Natural killer cell (primary cell): ENCODE results near the gene TSPAN18. TPM values are rescaled to one million over a fixed set of nuclear protein-coding genes. Genes with fewer than 3 reads are reported as not detected.

ENCODE experiments used
- ATAC-seq, 3 donors: fragments of 150-1000 bp in 2 of 3; fragments of 200-7000 bp in 1 of 3; cut with Tn5 transposase; 1 replicate in 1 of 3; 2 replicates in 2 of 3; pipeline ENCODE4 v1.10.0; 2021; ENCODE audit warnings: mild to moderate bottlenecking in 2 of 3, moderate library complexity in 2 of 3
- DNase-seq, 2 donors: peaks; one replicate each; pipeline versions ENCODE4 v3.0.0 to v3.0.0-alpha.2; 2013 to 2021; ENCODE audit warnings: mixed read lengths in 1 of 2
- H3K27ac ChIP-seq: one replicate; pipeline ENCODE4 v1.5.1; 2013; ENCODE audit warnings: mild to moderate bottlenecking, low read length
- H3K27me3 ChIP-seq: one replicate; pipeline ENCODE4 v1.6.1; 2013; ENCODE audit warnings: low read length; ENCODE audit not compliant: control insufficient read depth, insufficient read depth
- H3K36me3 ChIP-seq: one replicate; pipeline ENCODE4 v1.6.1; 2013; ENCODE audit warnings: low read length; ENCODE audit not compliant: control insufficient read depth, insufficient read depth
- H3K4me1 ChIP-seq: one replicate; pipeline ENCODE4 v1.6.1; 2013; ENCODE audit warnings: low read length; ENCODE audit not compliant: control insufficient read depth, insufficient read depth
- H3K4me3 ChIP-seq: one replicate; pipeline ENCODE4 v1.5.1; 2013; ENCODE audit warnings: low read length
- H3K9me3 ChIP-seq: one replicate; pipeline ENCODE4 v1.6.1; 2013; ENCODE audit warnings: low read length; ENCODE audit not compliant: control insufficient read depth, insufficient read depth
- H3K27ac Mint-ChIP-seq, 2 donors: one replicate each; pipeline ENCODE4 v1.8.0; 2022; ENCODE audit warnings: mild to moderate bottlenecking in 2 of 2, mixed read lengths in 2 of 2, moderate library complexity in 1 of 2
- H3K27me3 Mint-ChIP-seq, 2 donors: one replicate each; pipeline ENCODE4 v1.8.0; 2022; ENCODE audit warnings: low read depth in 2 of 2, mixed read lengths in 2 of 2
- H3K36me3 Mint-ChIP-seq: one replicate; pipeline ENCODE4 v1.8.0; 2022; ENCODE audit warnings: mixed read lengths
- H3K4me1 Mint-ChIP-seq, 2 donors: one replicate each; pipeline ENCODE4 v1.8.0; 2022; ENCODE audit warnings: mixed read lengths in 2 of 2
- H3K4me3 Mint-ChIP-seq: one replicate; pipeline ENCODE4 v1.8.0; 2022; ENCODE audit warnings: mild to moderate bottlenecking, moderate library complexity, mixed read lengths
- H3K9me3 Mint-ChIP-seq, 2 donors: one replicate each; pipeline ENCODE4 v1.8.0; 2022; ENCODE audit warnings: mixed read lengths in 2 of 2
- WGBS: methylation state at CpG from one replicate; pipeline ENCODE4 v1.1.7; 2013; ENCODE audit warnings: missing lambda C conversion rate; ENCODE audit not compliant: insufficient coverage; 5-methylcytosine and 5-hydroxymethylcytosine counted together
- intact Hi-C: fragments of 100-400 bp; cut with micrococcal nuclease; formaldehyde crosslinking; loops from one replicate; pipeline ENCODE4 v1.14.2; 2022
- total RNA-seq, 4 donors: library from RNA; stranded (reverse); fragments of 120-200 nt in 1 of 4; gene quantifications; one replicate each; pipeline versions ENCODE4 v1.2.3 to v1.2.4, GENCODE V29; 2013 to 2022
- TF ChIP-seq, protein P1 (sequence below): fragments of 200-600 bp; IDR thresholded peaks from one replicate; pipeline ENCODE4 v1.8.0; 2022; ENCODE audit warnings: antibody characterized with exemption

Gene TSPAN18
- total RNA-seq, 3 donors from 2014 or later (not counting 1 experiment from before 2014, with no cell fraction given) = 1.9 to 2.4 (median 2.3) TPM

DNA sequence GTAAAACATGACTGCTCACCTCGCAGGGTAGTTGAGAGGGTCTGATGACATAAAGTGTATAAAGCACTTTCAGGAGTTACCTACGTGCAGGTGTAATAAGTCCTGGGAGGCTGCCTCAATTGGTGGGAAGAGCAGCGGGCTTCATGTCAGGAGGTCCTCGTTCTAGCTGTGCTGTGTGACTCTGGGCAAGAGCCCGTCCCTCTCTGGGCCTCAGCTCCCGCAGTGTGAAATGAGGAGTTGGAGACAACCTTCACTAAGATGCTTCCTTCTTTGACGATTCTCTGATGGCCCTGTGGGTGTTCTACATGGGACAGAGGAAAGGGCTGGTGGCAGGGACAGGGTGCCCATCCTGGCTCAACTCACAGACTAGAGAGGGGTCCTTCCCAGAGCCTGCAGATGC is 166.1 kb downstream of the TSPAN18 start:
- no peak for DNase-seq
- 95% methylated on average over 7 of the region's 7 CpGs for WGBS
- Mint-ChIP-seq H3K4me3 (no peak overlapping the region), H3K9me3 (no peaks in the 10 kb centered on the region), H3K36me3 (no peaks in the 10 kb centered on the region), H3K27ac (no peak overlapping the region), H3K27me3 (peaks cover 10 to 19% of the 10 kb centered on the region in 2 donors), H3K4me1 (no peaks in the 10 kb centered on the region)
- H3K27ac ChIP-seq = no peak overlapping the region
- H3K36me3 ChIP-seq = no peaks in the 10 kb centered on the region
- peaks cover 2% of the 10 kb centered on the region for H3K27me3 ChIP-seq
- ATAC-seq = no peak
- TF ChIP-seq, protein P1, sequence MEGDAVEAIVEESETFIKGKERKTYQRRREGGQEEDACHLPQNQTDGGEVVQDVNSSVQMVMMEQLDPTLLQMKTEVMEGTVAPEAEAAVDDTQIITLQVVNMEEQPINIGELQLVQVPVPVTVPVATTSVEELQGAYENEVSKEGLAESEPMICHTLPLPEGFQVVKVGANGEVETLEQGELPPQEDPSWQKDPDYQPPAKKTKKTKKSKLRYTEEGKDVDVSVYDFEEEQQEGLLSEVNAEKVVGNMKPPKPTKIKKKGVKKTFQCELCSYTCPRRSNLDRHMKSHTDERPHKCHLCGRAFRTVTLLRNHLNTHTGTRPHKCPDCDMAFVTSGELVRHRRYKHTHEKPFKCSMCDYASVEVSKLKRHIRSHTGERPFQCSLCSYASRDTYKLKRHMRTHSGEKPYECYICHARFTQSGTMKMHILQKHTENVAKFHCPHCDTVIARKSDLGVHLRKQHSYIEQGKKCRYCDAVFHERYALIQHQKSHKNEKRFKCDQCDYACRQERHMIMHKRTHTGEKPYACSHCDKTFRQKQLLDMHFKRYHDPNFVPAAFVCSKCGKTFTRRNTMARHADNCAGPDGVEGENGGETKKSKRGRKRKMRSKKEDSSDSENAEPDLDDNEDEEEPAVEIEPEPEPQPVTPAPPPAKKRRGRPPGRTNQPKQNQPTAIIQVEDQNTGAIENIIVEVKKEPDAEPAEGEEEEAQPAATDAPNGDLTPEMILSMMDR = no peak
- H3K9me3 ChIP-seq = no peaks in the 10 kb centered on the region
- H3K4me3 ChIP-seq = no peak overlapping the region
- no peaks in the 10 kb centered on the region for H3K4me1 ChIP-seq
- intact Hi-C loops = no loop called here

DNA sequence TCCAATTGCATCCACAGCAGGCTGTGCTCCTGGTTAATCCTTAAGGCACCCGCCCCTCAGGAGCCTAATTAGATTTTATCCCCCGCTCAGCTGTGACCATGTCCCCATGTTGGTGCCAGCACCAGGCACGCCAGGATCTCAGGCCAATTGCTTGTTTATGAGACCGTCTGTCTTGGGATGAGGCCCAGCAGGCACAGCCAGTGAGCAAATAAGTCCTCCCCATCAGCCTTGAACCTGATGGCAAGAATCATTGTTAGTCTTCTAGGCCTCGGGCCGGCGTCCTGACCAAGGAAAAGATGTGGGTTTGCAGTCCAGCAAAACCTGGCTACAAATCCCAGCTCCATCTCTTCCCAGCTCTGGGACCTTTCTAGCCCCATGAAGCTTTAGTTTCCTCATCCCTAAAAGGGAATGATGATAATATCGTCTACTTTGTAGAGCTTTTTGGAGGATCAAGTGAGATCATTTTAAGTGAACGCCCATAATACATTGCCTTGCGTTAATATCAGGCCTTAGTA is 166.6 kb downstream of the TSPAN18 start:
- Mint-ChIP-seq H3K4me1 (no peaks in the 10 kb centered on the region), H3K4me3 (no peak overlapping the region), H3K27me3 (peaks cover 10 to 20% of the 10 kb centered on the region in 2 donors), H3K36me3 (no peaks in the 10 kb centered on the region), H3K9me3 (no peaks in the 10 kb centered on the region), H3K27ac (no peak overlapping the region)
- no peak for DNase-seq
- no peak overlapping the region for H3K27ac ChIP-seq
- 93% methylated on average over 10 of the region's 10 CpGs for WGBS
- no peaks in the 10 kb centered on the region for H3K36me3 ChIP-seq
- intact Hi-C loops = no loop called here
- no peaks in the 10 kb centered on the region for H3K4me1 ChIP-seq
- H3K9me3 ChIP-seq = no peaks in the 10 kb centered on the region
- H3K4me3 ChIP-seq = no peak overlapping the region
- no peak for ATAC-seq
- TF ChIP-seq, protein P1 = no peak
- H3K27me3 ChIP-seq = peaks cover 2% of the 10 kb centered on the region

DNA sequence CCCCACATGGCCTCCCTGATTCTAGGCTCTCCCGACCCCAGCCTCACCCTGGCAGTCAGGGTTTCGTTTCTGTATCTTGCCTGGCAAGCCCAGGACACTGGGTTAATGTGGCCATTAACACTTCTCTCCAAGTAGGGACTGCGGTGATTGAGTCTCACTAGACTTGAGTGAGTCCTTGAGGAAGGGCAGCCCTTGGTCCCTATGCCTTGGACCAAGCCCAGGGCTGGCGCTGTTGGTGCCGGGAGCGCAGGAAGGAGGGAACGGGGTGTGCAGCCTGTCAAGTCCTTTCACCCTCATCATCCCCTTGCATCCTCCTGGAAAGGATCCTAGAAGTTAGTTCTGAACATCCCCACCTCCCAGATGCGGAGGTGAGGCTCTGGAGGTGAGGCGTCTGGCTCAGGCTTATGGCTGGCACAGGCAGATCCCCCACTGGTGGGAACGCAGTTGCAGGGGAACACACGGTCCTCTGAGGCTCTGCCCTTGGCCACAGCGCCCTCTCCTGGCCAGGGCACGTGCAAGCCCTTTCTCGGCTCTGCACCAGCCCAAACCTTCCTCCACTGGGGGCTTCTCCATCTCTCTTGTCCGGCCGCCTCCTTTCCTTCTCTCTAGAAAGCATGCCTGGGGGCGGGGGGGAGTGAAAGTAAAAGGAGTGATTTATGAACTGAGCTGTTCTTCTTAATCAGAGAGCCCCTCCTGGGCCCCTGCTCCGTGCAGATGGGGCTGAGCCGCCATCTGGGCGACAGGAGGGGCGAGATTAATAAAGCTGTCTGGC is 167.3 kb downstream of the TSPAN18 start:
- Histone ChIP-seq H3K27ac (no peak overlapping the region), H3K4me3 (no peak overlapping the region), H3K27me3 (peaks cover 2% of the 10 kb centered on the region), H3K9me3 (no peaks in the 10 kb centered on the region), H3K36me3 (no peaks in the 10 kb centered on the region), H3K4me1 (no peaks in the 10 kb centered on the region)
- intact Hi-C loops = loop anchor here (1.0 kb wide), 1 partner anchor 167 kb away; no protein-coding TSS in a partner anchor
- H3K27me3 Mint-ChIP-seq = peaks cover 10 to 20% of the 10 kb centered on the region in 2 donors
- no peak overlapping the region for H3K27ac Mint-ChIP-seq
- TF ChIP-seq, protein P1 = peak; percentile 68
- H3K9me3 Mint-ChIP-seq = no peaks in the 10 kb centered on the region
- ATAC-seq = peak; percentile 59 to 87 (median 80)
- DNase-seq = peak; percentile 47 to 76
- no peaks in the 10 kb centered on the region for H3K36me3 Mint-ChIP-seq
- H3K4me3 Mint-ChIP-seq = no peak overlapping the region
- WGBS = 52% methylated on average over 19 of the region's 21 CpGs
- H3K4me1 Mint-ChIP-seq = no peaks in the 10 kb centered on the region
